Erythroblast (primary cell): Measurements from ENCODE around the gene MAX.
"Not testable (repeated sequence)": the region's sequence is repeated elsewhere in the genome, so short reads cannot be mapped to it uniquely, and the experiment has no call there.

Source experiments
- DNase-seq, 2 experiments: peaks; one replicate each; lab custom pipeline; 2025; lab: John Stamatoyannopoulos, UW
- GATA1 ChIP-seq: IDR thresholded peaks from 2 replicates; pipeline ENCODE4 v1.6.1; 2011; ENCODE audit warnings: low read depth, mild to moderate bottlenecking, control low read depth, low read length, moderate library complexity
- POLR2A ChIP-seq: IDR thresholded peaks from 2 replicates; pipeline ENCODE4 v1.6.1; 2011; ENCODE audit warnings: mild to moderate bottlenecking, low read length

MAX gene

DNA sequence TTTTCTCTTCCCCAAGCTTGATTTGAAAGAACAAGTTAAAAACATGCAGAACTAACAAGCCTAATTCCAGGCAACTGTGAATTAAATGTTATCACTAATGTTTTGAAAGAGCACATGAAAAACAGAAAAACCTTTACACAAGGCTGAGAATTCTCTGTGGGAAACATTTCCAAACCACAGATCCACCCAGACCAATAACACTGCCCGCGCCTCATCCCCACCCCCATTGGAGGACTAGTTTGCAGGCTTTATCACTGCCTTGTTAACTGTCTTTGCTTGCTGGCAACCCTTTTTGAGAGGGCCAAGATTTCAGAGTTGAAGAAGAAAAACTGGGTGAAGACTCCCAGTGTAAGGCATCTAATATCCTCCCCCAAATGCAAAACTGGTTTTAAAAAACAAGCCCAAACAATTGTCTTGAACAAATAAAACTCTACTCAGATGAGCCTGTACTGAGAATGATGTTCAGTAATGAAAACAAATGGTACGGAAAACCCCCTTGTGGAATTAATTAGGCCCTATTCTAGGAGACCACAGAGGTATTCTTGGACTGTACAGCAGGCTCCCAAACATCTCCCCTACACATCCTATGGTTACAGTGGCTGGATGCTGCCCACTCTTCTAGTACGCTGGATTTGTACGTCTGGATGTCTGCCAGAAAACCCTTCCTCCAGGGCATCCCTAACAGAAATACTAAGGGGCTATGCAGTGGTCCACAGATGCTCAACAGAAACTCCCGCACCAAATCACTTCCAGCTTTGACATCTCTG lies 5.8 kb downstream of the MAX start:
- TF ChIP-seq GATA1 (no peak), POLR2A (no peak)
- peak; percentile 58 for DNase-seq

DNA sequence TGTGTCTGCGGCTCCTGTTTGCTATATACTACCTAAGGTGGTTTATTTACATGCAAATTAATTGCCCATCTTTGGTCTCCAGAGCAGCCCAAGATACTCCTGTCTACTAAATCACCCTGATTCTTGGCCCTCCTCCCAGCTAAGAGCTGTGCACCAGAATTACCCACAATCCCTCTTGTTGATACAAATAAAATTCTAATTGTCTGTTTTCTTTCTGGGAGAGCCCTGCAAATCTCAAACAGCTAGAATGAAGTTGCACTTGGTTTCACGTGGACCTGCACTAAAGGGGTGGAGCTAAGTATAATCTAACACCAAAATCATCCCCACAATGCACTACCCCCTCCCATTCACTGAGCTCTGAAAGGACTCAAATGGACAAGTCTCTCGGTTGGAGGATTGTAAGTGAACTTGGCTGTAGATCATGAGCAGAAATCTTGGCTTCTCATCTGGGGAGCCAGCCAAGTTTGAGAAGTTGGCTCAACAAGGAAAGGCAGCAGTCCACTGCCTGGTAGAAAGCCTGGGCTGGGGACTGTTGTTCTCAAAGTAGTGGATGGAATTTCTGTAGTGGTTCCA lies 6.6 kb downstream of the MAX start:
- TF ChIP-seq GATA1 (no peak), POLR2A (no peak)
- DNase-seq = peak; percentile 48 to 50

DNA sequence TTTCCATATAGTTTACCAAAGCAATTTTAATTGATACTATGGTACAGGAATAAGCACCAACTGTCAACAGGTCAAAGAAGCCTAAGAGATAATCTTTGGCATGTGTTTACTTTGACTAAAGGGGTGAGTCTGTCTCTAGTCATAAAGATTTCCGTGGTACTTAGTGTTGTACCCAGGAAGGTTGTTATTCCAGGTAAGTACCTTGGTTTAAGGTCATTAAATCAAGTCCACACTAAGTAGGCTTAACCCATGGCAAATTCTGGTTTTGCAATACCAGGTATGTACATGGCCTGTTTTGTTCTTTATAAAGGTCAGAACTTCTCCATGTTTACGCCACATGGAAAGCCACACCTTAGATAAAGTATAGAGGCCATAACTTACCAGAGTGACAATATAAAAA lies 10.0 kb downstream of the MAX start:
- TF ChIP-seq POLR2A (no peak), GATA1 (no peak)
- no peak for DNase-seq

DNA sequence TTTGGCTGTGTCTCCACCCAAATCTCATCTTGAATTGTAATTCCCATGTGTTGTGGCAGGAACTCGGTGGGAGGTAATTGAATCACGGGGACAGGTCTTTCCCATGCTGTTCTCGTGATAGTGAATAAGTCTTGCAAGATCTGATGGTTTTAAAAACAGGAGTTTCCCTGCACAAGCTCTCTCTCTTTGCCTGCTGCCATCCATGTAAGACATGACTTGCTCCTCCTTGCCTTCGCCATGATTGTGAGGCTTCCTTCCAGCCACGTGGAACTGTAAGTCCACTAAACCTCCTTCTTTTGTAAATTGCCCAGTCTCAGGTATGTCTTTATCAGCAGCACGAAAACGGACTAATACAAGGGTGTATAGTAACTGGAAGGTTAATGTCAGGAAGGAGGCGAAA lies 14.5 kb downstream of the MAX start:
- DNase-seq = not testable (repeated sequence)

DNA sequence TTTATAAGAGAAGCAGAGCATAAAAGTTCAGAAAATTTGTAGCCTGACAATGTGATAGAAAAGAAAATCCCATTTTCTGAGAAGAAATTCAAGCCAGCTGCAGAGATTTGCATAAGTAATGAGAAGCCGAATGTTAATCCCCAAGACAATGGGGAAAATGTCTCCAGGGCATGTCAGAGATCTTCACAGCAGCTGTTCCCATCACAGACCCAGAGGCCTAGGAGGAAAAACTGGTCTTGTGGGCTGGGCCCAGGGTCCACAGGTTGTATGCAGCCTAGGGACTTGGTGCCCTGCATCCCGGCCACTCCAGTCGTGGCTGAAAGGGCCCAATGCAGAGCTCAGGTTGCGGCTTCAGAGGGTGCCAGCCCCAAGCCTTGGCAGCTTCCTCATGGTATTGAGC lies 15.6 kb downstream of the MAX start:
- DNase-seq = not testable (repeated sequence)

DNA sequence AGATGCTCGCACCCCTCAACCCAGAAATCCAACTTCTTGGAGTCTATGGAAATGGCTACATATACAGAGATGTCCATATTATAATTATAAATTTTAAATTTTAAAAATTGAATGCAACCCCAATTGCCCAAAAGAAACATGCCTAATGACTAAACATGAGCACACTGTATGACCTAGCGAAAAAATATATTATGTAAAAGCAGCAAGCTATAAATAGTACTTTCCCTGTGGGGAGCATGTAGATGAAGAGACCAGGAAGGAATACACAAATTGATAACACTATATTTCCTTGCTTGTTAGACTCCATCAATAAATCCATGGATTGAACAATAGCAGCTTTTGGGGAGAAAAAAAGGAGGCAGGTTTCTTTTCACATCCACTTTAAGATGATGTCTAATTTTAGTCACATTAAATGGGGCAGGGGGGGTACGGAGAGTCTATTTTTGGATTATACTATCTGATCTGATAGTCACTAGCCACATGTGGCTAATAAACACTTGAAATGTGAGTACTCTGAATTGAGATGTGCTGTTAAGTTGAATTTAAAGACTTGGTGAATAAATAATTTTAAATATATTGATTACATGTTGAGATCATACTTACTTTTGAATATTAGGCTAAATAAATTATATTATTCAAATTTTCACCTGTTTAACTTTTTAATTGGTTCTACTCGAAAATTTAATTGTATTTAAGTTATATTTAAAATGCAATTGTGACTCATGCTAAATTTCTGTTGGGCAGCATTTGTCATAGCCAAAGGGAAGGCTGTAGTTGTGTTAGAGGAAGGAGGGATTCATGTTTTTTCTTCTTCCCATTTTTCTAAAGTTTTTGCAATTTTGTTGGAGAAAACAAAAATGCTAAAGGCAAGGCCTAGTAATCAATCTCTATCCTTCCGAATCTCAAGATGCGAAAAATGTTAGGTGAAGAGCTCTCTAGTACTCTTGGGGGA lies 17.5 kb downstream of the MAX start:
- no peak for DNase-seq
- TF ChIP-seq GATA1 (no peak), POLR2A (no peak)

DNA sequence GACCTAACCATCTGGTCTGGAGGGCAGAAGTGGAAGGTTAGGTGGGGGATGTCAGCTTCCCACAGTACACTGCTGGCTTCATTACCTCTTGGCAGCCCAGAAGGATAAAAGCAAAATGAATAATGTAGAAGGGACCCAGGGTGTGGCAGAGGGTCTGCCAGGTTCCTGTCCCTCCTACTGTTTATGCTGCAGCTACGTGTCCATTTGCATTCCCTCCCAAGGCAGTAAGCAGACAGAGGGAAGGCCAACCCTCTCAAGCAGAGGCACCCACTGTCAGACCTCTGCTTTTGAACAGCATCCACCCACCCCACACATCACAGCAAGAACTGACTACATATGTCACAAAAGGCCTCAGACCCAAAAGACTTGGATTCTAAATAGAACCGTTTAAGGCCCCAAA lies 19.4 kb downstream of the MAX start:
- DNase-seq = no peak
- TF ChIP-seq POLR2A (no peak), GATA1 (no peak)

DNA sequence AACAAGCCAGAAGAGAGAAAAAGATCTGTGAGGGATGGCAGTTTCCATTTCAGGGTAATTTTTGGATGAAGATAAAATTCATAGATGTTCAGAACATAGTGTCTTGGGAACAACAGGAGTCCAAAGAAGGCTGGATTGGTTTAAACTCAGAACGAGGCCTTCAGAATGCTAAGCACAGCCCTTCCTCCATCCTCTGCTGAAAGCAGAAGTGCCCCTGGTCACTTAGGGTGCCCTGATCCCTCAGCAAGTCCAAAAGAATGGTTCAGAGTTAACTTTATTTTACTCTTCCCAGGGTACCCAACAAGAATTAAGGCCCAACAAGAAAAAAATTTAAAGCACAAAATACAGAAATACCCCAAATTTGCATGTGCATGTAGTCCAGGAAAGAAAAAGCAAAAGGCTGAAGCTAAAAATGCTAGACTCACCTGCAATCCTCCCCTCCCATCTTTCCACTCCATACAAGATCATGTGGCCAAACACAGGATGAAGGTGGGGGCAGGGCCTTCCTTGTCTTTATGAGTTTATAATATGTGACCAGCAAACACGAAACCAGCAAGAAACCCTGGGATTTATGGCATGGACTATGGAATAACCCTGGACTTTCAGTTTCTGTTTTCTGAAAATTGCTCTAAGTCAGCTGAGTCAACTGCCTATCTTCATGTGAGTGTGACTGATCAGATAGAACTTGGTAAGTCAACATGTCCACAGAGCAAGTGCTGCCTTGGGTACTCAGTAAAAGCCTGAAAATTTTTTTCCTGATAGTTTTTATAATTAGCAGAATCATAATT lies 21.2 kb downstream of the MAX start:
- TF ChIP-seq POLR2A (no peak), GATA1 (no peak)
- peak; percentile 37 to 59 for DNase-seq

DNA sequence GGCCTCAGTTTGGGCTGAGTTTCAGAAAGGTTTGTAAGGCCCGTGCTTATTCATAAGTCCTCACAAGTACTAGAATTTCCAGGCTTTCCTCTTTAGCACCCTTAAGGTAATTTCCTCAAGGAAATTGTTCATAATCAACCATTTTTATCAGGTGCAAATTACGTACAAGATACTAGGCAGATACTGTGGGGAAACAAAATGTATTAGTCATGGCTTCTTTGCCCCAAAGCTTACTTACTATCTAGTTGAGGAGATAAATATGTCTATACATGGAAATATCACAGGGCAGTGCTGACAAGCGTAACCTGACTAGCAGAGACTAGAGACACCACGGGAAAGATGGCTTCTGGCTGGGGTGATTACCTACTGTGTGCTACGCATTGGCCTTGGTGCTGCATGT lies 22.5 kb downstream of the MAX start:
- TF ChIP-seq GATA1 (no peak), POLR2A (no peak)
- DNase-seq = peak in 1 of 2 experiments; percentile 12

DNA sequence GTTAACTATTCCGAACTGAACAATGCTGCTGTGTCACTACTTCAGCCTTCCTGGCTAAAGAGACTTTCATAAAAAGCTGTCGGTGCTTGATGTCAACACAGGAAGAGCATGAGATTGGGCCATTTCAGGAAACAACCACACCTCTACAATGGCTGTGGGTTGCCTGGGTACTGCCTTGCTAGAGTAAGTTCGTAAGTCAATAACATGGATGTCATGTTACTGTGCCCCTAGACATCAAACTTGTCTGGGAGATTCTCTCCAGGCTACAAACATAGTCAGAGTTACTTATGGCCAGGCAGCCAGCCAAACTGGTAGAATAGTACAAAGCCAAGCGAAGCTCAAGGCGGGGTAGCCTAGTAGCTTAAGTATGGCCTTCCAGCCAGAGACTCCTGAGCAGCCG lies 23.1 kb downstream of the MAX start:
- TF ChIP-seq POLR2A (no peak), GATA1 (no peak)
- DNase-seq = no peak

DNA sequence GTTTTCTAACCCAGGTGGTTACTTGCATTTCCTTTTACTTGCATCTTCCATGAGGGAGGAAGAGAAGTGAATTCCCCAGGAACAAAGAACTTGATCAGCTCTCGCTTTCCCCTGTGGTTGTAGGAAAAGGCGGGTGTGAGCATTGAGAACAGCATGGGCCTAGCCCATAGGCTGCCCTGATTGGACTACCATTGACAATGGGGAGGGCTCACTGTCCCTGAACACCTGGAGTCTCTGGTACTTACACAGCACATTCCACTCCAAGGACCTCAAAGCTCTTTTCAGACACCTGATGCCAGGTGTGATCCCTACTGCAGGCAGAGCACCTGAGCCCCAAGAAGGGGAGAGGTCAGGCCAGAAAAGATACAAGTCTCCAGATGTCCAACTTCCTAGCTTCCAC lies 25.0 kb downstream of the MAX start:
- no peak for DNase-seq
- no peak for TF ChIP-seq GATA1
- TF ChIP-seq POLR2A = no peak

DNA sequence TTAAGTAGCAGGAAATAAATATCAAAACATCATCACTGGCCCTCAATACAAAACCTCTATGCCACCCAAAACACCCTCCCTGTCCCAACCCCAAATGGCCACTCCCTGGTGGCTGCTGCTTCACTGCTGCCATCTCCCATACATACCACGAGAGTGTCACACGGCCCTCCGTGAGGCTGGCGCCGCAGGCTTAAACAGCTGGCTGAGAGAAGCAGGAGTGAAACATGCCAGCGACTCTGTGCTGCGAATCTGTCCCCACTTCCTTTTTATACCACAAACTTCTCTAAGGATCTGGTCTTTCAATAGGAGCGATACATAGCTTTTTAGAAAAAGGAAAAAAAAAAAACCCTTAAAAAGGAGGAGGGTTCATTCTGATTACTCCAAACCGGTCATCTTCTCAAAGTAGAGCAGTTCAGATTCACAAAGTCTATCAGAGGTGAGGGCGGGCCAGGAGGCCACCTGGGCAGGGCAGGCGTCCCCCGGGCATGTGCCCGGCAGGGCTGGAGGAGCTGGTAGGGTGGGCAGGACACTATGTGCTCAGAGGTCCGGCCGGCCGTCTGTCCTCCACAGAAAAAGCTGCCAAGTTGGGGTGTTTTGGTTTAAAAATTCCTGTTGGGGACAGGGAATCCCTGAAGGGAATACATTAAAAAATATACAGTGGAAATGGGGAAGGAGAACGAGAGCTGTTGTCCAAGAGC lies 26.5 kb downstream of the MAX start:
- no peak for TF ChIP-seq GATA1
- no peak for TF ChIP-seq POLR2A
- no peak for DNase-seq
